ENCODE measurements around the gene CNTF. TPM values are rescaled to one million over a fixed set of nuclear protein-coding genes. Genes with fewer than 3 reads are reported as not detected.

Gene CNTF
- total RNA-seq, 2 donors from 2014 or later, result 1.8 to 2.1 TPM

DNA sequence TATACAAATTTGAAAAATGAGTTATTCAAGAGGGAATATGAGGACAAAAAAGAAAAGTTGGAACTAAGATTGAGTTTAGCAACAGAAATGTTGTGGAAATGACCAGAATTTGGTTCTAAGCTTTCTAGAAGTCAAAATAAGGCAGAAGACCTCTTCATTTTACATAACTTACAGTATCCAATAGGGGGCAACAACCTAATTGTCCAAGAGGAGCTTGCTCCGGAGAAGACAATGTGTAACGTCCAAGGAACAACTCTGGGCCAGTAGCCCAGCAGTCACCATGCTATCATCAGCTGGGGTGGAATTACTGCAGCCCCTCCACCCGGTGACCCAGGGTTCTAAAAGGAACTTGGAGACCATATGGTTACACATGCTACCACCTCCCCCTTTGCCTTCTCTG is 14.1 kb downstream of the CNTF start:
- TF ChIP-seq, protein P1, sequence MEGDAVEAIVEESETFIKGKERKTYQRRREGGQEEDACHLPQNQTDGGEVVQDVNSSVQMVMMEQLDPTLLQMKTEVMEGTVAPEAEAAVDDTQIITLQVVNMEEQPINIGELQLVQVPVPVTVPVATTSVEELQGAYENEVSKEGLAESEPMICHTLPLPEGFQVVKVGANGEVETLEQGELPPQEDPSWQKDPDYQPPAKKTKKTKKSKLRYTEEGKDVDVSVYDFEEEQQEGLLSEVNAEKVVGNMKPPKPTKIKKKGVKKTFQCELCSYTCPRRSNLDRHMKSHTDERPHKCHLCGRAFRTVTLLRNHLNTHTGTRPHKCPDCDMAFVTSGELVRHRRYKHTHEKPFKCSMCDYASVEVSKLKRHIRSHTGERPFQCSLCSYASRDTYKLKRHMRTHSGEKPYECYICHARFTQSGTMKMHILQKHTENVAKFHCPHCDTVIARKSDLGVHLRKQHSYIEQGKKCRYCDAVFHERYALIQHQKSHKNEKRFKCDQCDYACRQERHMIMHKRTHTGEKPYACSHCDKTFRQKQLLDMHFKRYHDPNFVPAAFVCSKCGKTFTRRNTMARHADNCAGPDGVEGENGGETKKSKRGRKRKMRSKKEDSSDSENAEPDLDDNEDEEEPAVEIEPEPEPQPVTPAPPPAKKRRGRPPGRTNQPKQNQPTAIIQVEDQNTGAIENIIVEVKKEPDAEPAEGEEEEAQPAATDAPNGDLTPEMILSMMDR (IDR thresholded peaks at IDR 0.05), result no peak
- H3K4me3 ChIP-seq, result no peak overlapping the region
- no peaks in the 10 kb centered on the region for H3K36me3 ChIP-seq
- H3K27me3 ChIP-seq, result no peaks in the 10 kb centered on the region
- no peak for DNase-seq
- no peaks in the 10 kb centered on the region for H3K4me1 ChIP-seq
- H3K27ac ChIP-seq, result no peak overlapping the region
- intact Hi-C loops (cut with DNase I), result no loop called here
- H3K9me3 ChIP-seq, result no peaks in the 10 kb centered on the region
- H3K9ac ChIP-seq (ENCODE audit: low read depth in 2 of 2, low read length in 2 of 2), result no peak overlapping the region

DNA sequence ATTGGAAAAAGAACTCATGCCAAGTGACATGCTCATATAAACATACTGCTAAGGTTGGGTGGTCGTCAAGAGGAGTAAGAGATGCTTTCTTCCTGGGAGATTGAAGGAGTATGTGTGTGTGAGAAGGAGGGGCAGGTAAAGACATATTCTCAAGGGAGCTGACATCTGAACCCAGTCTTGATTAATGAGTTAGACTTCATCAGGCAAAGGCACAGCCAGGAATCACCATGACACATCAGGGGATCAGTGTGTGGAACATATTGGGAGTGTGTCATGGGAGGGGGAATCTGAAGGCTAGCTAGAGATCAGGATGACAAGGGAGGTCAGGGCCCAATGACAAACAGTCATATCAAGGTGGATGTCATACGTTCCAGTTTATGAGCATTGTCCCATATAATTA is 14.9 kb downstream of the CNTF start:
- Histone ChIP-seq H3K9me3 (no peaks in the 10 kb centered on the region), H3K36me3 (no peaks in the 10 kb centered on the region), H3K4me3 (no peak overlapping the region), H3K4me1 (no peaks in the 10 kb centered on the region), H3K9ac (ENCODE audit: low read depth in 2 of 2, low read length in 2 of 2) (no peak overlapping the region), H3K27ac (no peak overlapping the region), H3K27me3 (no peaks in the 10 kb centered on the region)
- TF ChIP-seq, protein P1 (IDR thresholded peaks at IDR 0.05), result no peak
- no peak for DNase-seq
- intact Hi-C loops (cut with DNase I), result no loop called here

DNA sequence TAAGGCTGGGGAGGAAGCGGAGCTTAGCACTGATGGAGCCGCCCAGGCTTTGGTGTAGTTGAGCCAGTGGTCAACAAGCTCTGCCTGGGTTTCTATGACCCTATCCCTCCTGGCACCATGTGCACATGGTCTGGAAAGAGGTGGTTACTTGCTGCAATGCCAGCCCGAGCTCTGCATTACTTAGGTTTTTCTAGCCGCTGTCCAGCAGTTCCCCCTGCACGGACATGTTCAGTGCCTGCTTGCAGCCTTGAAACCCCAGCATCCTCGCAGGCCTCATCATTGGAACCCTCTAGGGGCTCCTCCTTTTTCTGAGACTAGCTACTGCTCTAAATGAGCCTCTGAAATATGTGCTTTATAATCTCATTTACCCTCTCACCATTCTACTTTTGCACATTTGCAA is 16.6 kb downstream of the CNTF start:
- no peak for DNase-seq
- H3K4me3 ChIP-seq, result no peak overlapping the region
- H3K9ac ChIP-seq (ENCODE audit: low read depth in 2 of 2, low read length in 2 of 2), result no peak overlapping the region
- TF ChIP-seq, protein P1 (IDR thresholded peaks at IDR 0.05), result no peak
- intact Hi-C loops (cut with DNase I), result no loop called here
- H3K27ac ChIP-seq, result no peak overlapping the region
- no peaks in the 10 kb centered on the region for H3K9me3 ChIP-seq
- no peaks in the 10 kb centered on the region for H3K36me3 ChIP-seq
- H3K27me3 ChIP-seq, result no peaks in the 10 kb centered on the region
- no peaks in the 10 kb centered on the region for H3K4me1 ChIP-seq

DNA sequence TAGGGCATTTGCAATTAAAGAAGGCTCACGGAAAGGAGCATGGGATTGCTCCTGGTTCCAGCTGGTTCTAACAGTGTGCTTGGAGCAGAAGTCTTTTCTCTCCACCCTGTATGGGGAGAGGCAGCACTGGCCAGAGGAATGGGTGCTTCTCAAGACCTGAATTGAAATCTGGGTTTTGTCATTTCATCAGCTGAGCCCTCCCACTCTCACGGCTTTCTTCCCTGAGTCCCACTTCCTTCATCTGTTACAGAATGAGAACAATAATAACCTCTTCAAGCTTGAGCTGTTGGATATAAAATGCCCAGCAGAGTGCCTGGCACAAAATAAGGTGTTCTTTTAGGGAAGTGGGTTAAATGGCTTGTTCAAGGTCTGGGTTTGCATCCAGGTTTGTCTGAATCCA is 17.2 kb downstream of the CNTF start:
- Histone ChIP-seq H3K9me3 (no peaks in the 10 kb centered on the region), H3K9ac (ENCODE audit: low read depth in 2 of 2, low read length in 2 of 2) (no peak overlapping the region), H3K4me1 (no peaks in the 10 kb centered on the region), H3K27me3 (no peaks in the 10 kb centered on the region), H3K4me3 (no peak overlapping the region), H3K36me3 (no peaks in the 10 kb centered on the region), H3K27ac (no peak overlapping the region)
- TF ChIP-seq, protein P1 (IDR thresholded peaks at IDR 0.05), result no peak
- intact Hi-C loops (cut with DNase I), result no loop called here
- DNase-seq, result no peak

DNA sequence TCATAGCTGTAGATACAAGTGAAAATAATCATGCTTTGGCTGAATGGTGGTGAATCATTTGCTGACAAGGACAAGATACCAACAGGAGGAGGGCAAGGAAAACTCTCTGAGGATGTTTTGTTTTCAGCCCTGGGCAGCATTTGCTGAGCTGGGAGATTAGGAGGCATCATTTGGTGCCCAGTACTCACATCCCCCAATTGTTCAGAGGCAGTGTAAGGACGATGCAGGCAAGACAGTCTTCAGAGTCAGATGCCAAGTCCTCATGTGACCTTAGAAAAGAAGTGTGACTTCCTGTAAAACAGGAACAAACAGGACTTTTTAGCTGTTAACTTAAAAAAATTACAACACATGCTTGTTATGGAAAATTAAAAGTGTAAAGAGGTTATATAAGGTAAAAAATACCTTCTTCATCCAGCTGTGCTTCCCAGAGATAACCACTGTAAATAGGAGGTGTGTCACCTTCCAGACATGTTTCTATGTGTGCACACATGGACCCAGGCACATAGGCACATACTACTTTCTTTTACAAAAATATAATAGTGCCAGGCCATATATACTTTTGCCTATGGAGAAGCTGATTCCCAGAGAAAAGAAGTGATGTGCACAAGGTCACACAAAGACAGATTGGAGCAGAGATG is 18.0 kb downstream of the CNTF start:
- Histone ChIP-seq H3K27ac (peak overlapping the region; percentile 45), H3K27me3 (no peaks in the 10 kb centered on the region), H3K4me3 (no peak overlapping the region), H3K9me3 (no peaks in the 10 kb centered on the region), H3K4me1 (no peaks in the 10 kb centered on the region), H3K36me3 (no peaks in the 10 kb centered on the region), H3K9ac (ENCODE audit: low read depth in 2 of 2, low read length in 2 of 2) (peak overlapping the region in 1 of 2 donors; percentile 23)
- DNase-seq, result no peak
- TF ChIP-seq, protein P1 (IDR thresholded peaks at IDR 0.05), result no peak
- intact Hi-C loops (cut with DNase I), result no loop called here

Measured in colonic mucosa (tissue), 4 donors.